Large intestine (tissue), 3 donors: ENCODE results near the gene AGBL4. TPM values are rescaled to one million over a fixed set of nuclear protein-coding genes. Genes with fewer than 3 reads are reported as not detected.
A peak's percentile ranks its signal among the peaks of the same experiment; 100 is the strongest.

ENCODE experiments used
- DNase-seq, 2 donors: peaks; one replicate each; pipeline versions ENCODE4 v3.0.0 to v3.0.0-alpha.2; 2013
- H3K27ac ChIP-seq: one replicate; pipeline ENCODE4 v1.5.1; 2013; ENCODE audit warnings: low read length
- H3K27me3 ChIP-seq: 2 replicates; pipeline ENCODE4 v1.6.1; 2013; ENCODE audit warnings: low read length; ENCODE audit not compliant: control insufficient read depth, insufficient read depth
- H3K36me3 ChIP-seq: 2 replicates; pipeline ENCODE4 v1.6.1; 2013; ENCODE audit warnings: low read length; ENCODE audit not compliant: control insufficient read depth, insufficient read depth
- H3K4me1 ChIP-seq: one replicate; pipeline ENCODE4 v1.6.1; 2013; ENCODE audit warnings: low read length; ENCODE audit not compliant: control insufficient read depth, insufficient read depth
- H3K4me3 ChIP-seq: one replicate; pipeline ENCODE4 v1.5.1; 2013; ENCODE audit warnings: low read length
- H3K9me3 ChIP-seq: one replicate; pipeline ENCODE4 v1.6.1; 2013; ENCODE audit warnings: mild to moderate bottlenecking, low read depth, low read length, moderate library complexity; ENCODE audit not compliant: control insufficient read depth
- WGBS: methylation state at CpG from one replicate; pipeline ENCODE4 v1.1.5; 2013; ENCODE audit warnings: low lambda C conversion rate; ENCODE audit not compliant: insufficient coverage; 5-methylcytosine and 5-hydroxymethylcytosine counted together
- polyA plus RNA-seq: library from polyadenylated mRNA; unstranded; fragments of 120-200 nt; gene quantifications from one replicate; pipeline ENCODE4 v1.2.1, GENCODE V29; 2013

AGBL4 gene
- polyA plus RNA-seq, 1 donor: 0.28 TPM

- Histone ChIP-seq H3K27me3 (no peaks in the 10 kb centered on the region), H3K27ac (no peak overlapping the region), H3K9me3 (no peaks in the 10 kb centered on the region), H3K36me3 (no peaks in the 10 kb centered on the region), H3K4me3 (no peak overlapping the region), H3K4me1 (peaks cover 10% of the 10 kb centered on the region)
- no peak for DNase-seq
- no CpG with 5 or more reads among the region's 4 CpGs for WGBS
Observed at GRCh38 chr1:48681476-48682305, 1342.1 kb downstream of the AGBL4 start.

DNA sequence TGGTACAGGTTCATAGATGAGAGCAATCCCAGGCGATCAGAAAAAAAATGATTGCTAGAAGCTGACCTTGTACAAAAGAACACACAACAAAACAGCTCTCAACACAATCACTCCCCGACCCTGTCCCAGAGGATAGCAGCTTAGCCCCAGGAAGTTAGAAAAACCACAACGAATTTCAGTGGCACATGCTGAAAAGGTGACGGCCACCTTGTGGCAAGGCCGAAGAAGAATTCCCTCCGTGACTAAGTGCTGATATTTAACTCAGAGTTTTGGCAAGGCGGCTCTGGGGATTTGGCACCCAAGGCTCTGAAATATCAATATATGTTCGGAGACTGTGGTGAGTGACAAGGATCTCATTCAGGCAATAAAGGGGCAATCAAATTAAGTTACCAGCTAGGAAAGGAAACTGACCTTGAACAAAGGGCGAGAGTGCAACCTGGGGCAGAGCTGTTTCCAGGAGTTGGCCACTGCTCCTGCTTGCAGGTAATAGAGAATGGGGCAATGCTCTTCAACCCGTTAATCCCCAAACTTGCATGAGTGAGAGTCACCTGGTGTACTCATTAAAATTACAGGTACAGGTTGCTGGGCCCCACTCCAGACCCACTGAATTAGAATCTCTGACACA lies 1343.2 kb downstream of the AGBL4 start:
- Histone ChIP-seq H3K9me3 (no peaks in the 10 kb centered on the region), H3K27ac (no peak overlapping the region), H3K27me3 (no peaks in the 10 kb centered on the region), H3K4me1 (peaks cover 10% of the 10 kb centered on the region), H3K36me3 (no peaks in the 10 kb centered on the region), H3K4me3 (no peak overlapping the region)
- peak in 1 of 2 donors; percentile 19 for DNase-seq
- WGBS: no CpG with 5 or more reads among the region's 10 CpGs

DNA sequence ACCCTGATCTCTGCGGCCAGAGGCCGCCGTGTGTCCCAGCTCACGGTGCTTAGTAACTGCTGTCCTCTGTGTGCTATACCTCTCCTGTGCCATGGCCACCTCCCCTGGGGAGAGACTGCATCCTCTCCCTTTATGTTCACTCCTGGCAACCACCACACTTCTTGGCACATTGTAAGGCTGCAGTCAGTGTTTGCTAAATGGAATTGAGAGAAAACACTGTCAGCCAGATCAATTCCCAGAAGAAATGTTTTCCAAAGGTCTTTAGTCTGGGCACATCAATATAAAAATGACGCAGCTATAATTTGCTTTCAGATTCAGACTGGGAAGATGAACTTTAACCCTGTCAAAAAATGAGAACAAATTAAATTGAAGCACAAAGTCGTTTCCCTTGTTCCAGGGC lies 1343.9 kb downstream of the AGBL4 start:
- WGBS: 17% methylated on average over 1 of the region's 6 CpGs
- H3K27ac ChIP-seq: no peak overlapping the region
- H3K27me3 ChIP-seq: no peaks in the 10 kb centered on the region
- no peaks in the 10 kb centered on the region for H3K36me3 ChIP-seq
- no peak for DNase-seq
- H3K4me1 ChIP-seq: peaks cover 10% of the 10 kb centered on the region
- H3K4me3 ChIP-seq: no peak overlapping the region
- H3K9me3 ChIP-seq: no peaks in the 10 kb centered on the region

GRCh38 chr1:48678710-48679505 lies 1344.8 kb downstream of the AGBL4 start:
- 40% methylated on average over 1 of the region's 3 CpGs for WGBS
- Histone ChIP-seq H3K9me3 (no peaks in the 10 kb centered on the region), H3K4me1 (peaks cover 10% of the 10 kb centered on the region), H3K27ac (no peak overlapping the region), H3K27me3 (no peaks in the 10 kb centered on the region), H3K36me3 (no peaks in the 10 kb centered on the region), H3K4me3 (no peak overlapping the region)
- DNase-seq: peak; percentile 43 to 69

DNA sequence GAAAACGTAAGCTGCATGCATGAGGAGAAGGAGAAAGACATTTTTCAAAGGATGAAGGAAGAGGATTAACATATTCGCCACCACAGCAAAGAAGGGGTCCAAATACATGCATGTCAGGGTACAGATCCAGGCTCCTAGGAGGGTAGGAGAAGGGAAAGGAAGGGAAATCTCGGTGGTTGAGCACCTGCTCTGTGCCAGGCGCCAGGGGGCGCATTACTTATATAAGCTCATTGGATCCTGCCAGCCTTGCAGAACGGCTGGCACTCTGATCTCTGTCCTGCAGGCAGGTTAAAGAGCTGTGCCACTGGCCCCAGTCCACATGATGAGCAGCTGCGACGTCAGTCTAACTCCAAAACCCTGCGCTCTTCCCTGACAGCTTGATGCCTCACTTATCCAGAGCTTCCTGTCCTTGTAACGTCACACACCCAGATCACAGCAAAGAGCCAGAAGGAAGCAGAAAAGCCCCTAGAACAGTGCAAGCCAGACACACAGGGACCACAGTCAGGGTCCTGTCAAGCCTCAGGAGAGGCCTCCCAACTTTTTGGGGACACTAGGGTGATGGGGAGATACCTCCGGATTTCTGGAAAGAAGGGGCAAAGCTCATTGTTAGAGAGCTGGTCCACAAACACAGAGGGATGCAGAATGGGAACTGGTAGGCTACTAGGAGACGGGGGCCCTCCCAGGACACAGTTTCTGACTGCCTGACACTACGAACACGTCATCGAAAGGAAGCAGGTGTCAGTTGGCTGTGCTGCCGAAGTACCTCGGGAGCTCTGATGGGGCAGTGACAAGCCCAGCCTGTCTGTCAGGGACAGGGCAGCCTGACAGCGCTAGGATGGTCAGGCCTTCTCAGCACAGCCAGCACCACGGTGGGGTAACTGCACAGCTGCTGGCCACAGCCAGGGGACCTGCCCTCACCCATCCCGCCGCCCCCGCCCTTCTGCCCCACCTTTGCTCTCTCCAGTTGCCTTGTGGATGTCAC lies 1346.2 kb downstream of the AGBL4 start:
- no peaks in the 10 kb centered on the region for H3K9me3 ChIP-seq
- no peak overlapping the region for H3K27ac ChIP-seq
- no peaks in the 10 kb centered on the region for H3K27me3 ChIP-seq
- no peak overlapping the region for H3K4me3 ChIP-seq
- H3K4me1 ChIP-seq: peaks cover 10% of the 10 kb centered on the region
- peak; percentile 54 to 67 for DNase-seq
- H3K36me3 ChIP-seq: no peaks in the 10 kb centered on the region
- WGBS: 86% methylated on average over 1 of the region's 22 CpGs

- Histone ChIP-seq H3K27me3 (no peaks in the 10 kb centered on the region), H3K4me3 (no peak overlapping the region), H3K9me3 (no peaks in the 10 kb centered on the region), H3K36me3 (no peaks in the 10 kb centered on the region), H3K27ac (no peak overlapping the region), H3K4me1 (peaks cover 10% of the 10 kb centered on the region)
- DNase-seq: no peak
- WGBS: no CpG with 5 or more reads among the region's 2 CpGs
Observed at GRCh38 chr1:48676822-48677221, 1346.9 kb downstream of the AGBL4 start.

- WGBS: 90% methylated on average over 2 of the region's 7 CpGs
Observed at GRCh38 chr1:48676376-48676775, 1347.4 kb downstream of the AGBL4 start.

DNA sequence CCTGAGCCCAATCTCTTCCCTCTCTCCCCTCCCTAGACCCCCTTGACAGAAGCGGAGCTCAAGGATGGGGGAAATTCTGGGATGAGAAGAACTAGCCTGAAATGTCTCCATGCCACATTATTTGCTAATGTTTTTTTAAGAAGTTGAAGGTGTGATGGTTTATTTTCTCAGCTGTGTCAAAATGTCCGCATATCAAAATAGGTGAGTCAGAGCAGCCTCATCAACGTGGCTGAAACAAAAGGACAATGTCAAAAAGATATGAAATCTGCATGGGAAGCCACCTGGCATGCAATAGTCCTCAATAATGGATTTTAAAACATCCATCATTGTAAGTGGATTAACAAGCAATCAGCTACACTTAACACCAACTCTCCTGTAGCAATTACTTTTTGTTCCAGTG lies 1348.5 kb downstream of the AGBL4 start:
- Histone ChIP-seq H3K27ac (no peak overlapping the region), H3K36me3 (no peaks in the 10 kb centered on the region), H3K4me1 (peaks cover 10% of the 10 kb centered on the region), H3K27me3 (no peaks in the 10 kb centered on the region), H3K9me3 (no peaks in the 10 kb centered on the region), H3K4me3 (no peak overlapping the region)
- WGBS: 80% methylated on average over 2 of the region's 3 CpGs
- no peak for DNase-seq

More at GRCh38 chr1:48676376-48676775, 1347.4 kb downstream of the AGBL4 start:
- Histone ChIP-seq H3K4me1 (peaks cover 10% of the 10 kb centered on the region), H3K4me3 (no peak overlapping the region), H3K36me3 (no peaks in the 10 kb centered on the region), H3K9me3 (no peaks in the 10 kb centered on the region), H3K27ac (no peak overlapping the region), H3K27me3 (no peaks in the 10 kb centered on the region)
- no peak for DNase-seq

DNA sequence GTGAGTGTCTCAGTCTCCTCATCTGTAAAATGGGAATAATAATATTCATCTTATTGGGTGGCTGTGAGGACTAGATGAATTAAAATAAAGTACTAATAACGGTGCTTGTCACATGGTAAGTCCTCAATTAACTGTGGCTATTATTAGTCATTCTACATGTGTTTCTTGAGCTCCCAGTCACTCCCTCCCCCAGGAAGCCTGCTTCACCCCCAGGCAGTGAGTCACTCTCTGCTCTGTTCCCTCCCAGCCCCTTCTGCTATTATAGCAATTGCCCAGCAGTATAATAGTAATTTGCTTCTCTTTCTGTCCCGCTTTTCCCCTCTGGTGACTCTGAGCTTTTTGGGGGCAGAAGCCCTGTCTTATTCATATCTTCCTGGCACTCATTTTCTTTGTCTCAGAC lies 1349.1 kb downstream of the AGBL4 start:
- DNase-seq: no peak
- H3K27ac ChIP-seq: no peak overlapping the region
- no peaks in the 10 kb centered on the region for H3K27me3 ChIP-seq
- no peaks in the 10 kb centered on the region for H3K9me3 ChIP-seq
- H3K4me1 ChIP-seq: peaks cover 8% of the 10 kb centered on the region
- WGBS: no CpG with 5 or more reads among the region's 2 CpGs
- no peak overlapping the region for H3K4me3 ChIP-seq
- H3K36me3 ChIP-seq: no peaks in the 10 kb centered on the region
